PC-9 (cell line): ENCODE measurements around the gene SDHB. TPM values are rescaled to one million over a fixed set of nuclear protein-coding genes. Genes with fewer than 3 reads are reported as not detected.

Source experiments
- BruUV-seq: library from RNA; stranded (reverse); fragments of 400-500 nt; replicated peaks from 2 replicates; lab custom pipeline; 2021; lab: Mats Ljungman, UMichigan
- CTCF ChIA-PET: fragments of 300-600 bp; sonication (Branson Sonifier 250); formaldehyde crosslinking; loops from one replicate; lab custom pipeline; 2022; ENCODE audit warnings: antibody characterized with exemption; lab: Charles Lee
- POLR2A ChIA-PET: fragments of 300-600 bp; sonication (Branson Sonifier 250); formaldehyde crosslinking; loops from one replicate; lab custom pipeline; 2022; ENCODE audit warnings: antibody characterized with exemption; ENCODE audit not compliant: unreplicated experiment; lab: Charles Lee
- DNase-seq, 2 experiments: peaks; one replicate each; pipeline versions ENCODE4 v3.0.0 to v3.0.0-alpha.2; 2015 to 2022; ENCODE audit warnings: mixed read lengths in 1 of 2
- H2AFZ ChIP-seq: fragments of 200-600 bp; sonication (generic); 2 replicates; pipeline ENCODE4 v1.8.1; 2017; ENCODE audit warnings: antibody characterized with exemption
- H3F3A ChIP-seq: fragments of 200-600 bp; sonication (generic); 2 replicates; pipeline ENCODE4 v1.8.1; 2017; ENCODE audit warnings: antibody characterized with exemption, mild to moderate bottlenecking, low read depth; ENCODE audit not compliant: insufficient read depth
- H3K27ac ChIP-seq: fragments of 200-600 bp; sonication (generic); 2 replicates; pipeline ENCODE4 v1.6.1; 2016; ENCODE audit warnings: mixed run types
- H3K27me3 ChIP-seq: fragments of 200-600 bp; sonication (generic); 2 replicates; pipeline ENCODE4 v1.6.1; 2016; ENCODE audit warnings: low read depth, mixed run types; ENCODE audit not compliant: insufficient read depth
- H3K36me3 ChIP-seq: fragments of 200-600 bp; sonication (generic); 2 replicates; pipeline ENCODE4 v1.6.1; 2016; ENCODE audit warnings: low read depth, mixed run types
- H3K4me1 ChIP-seq: fragments of 200-600 bp; sonication (generic); replicated peaks from 2 replicates; pipeline ENCODE4 v1.6.1; 2016; ENCODE audit warnings: mixed run types; ENCODE audit not compliant: insufficient read depth
- H3K4me2 ChIP-seq: fragments of 200-600 bp; sonication (generic); 2 replicates; pipeline ENCODE4 v1.6.1; 2017; ENCODE audit warnings: mixed run types
- H3K4me3 ChIP-seq: fragments of 200-600 bp; sonication (generic); 2 replicates; pipeline ENCODE4 v1.6.1; 2016; ENCODE audit warnings: mixed run types
- H3K79me2 ChIP-seq: fragments of 200-600 bp; sonication (generic); 2 replicates; pipeline ENCODE4 v1.6.1; 2017; ENCODE audit warnings: low read depth, mixed run types
- H3K9me2 ChIP-seq: fragments of 200-600 bp; sonication (generic); 2 replicates; pipeline ENCODE4 v1.8.1; 2017; ENCODE audit warnings: mild to moderate bottlenecking; ENCODE audit not compliant: insufficient read depth
- H3K9me3 ChIP-seq: fragments of 200-600 bp; sonication (generic); 2 replicates; pipeline ENCODE4 v1.8.1; 2016; ENCODE audit warnings: low read depth; ENCODE audit not compliant: insufficient read depth
- H4K20me1 ChIP-seq: fragments of 200-600 bp; sonication (generic); 2 replicates; pipeline ENCODE4 v1.8.1; 2017; ENCODE audit not compliant: insufficient read depth
- EZH2 ChIP-seq: fragments of 200-600 bp; sonication (generic); IDR thresholded peaks from 2 replicates; pipeline ENCODE4 v1.8.0; 2017; ENCODE audit warnings: antibody characterized with exemption, low read depth
- intact Hi-C: fragments of 100-400 bp; cut with micrococcal nuclease; formaldehyde crosslinking; loops from one replicate; pipeline ENCODE4 v1.10.0; 2022; ENCODE audit not compliant: unreplicated experiment
- total RNA-seq: library from RNA; stranded (reverse); gene quantifications from 2 replicates; pipeline ENCODE4 v1.2.3, GENCODE V29; 2021
- TF ChIP-seq, protein P1 (sequence below): fragments of 200-600 bp; sonication (generic); conservative IDR thresholded peaks from 2 replicates; pipeline ENCODE4 v1.6.1; 2017; ENCODE audit warnings: mixed run types, antibody characterized with exemption, mild to moderate bottlenecking, moderate library complexity

Gene SDHB
- total RNA-seq, 1 experiment from 2014 or later: 101 TPM

DNA sequence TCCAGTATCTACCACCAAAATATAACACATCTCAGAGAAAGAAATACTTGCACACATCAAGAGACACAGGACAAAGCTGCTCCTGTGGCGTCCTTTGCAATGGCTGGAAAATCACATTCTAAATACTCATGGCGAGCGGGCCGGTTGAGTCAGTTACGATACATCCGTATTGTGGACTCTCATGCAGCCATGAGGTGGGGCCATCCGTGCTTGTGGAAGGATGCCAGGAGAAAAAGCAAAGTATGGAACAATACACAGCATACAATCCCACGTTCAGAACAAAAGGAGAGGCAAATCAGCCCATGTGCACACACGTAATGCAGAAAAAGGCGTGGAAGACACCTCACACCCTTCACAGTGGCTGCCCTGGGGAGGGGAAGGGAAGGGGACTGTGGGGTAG is 55.2 kb downstream of the SDHB start:
- no TSS peak for BruUV-seq
- intact Hi-C loops: no loop called here
- no peak for DNase-seq
- H3F3A ChIP-seq: peaks cover 7% of the 10 kb centered on the region; the same call in 1 of the 2 replicates
- H4K20me1 ChIP-seq: no peaks in the 10 kb centered on the region
- no peaks in the 10 kb centered on the region for H3K36me3 ChIP-seq
- no peaks in the 10 kb centered on the region for H3K27me3 ChIP-seq
- H2AFZ ChIP-seq: no peak overlapping the region
- no peaks in the 10 kb centered on the region for H3K9me2 ChIP-seq
- TF ChIP-seq, protein P1, sequence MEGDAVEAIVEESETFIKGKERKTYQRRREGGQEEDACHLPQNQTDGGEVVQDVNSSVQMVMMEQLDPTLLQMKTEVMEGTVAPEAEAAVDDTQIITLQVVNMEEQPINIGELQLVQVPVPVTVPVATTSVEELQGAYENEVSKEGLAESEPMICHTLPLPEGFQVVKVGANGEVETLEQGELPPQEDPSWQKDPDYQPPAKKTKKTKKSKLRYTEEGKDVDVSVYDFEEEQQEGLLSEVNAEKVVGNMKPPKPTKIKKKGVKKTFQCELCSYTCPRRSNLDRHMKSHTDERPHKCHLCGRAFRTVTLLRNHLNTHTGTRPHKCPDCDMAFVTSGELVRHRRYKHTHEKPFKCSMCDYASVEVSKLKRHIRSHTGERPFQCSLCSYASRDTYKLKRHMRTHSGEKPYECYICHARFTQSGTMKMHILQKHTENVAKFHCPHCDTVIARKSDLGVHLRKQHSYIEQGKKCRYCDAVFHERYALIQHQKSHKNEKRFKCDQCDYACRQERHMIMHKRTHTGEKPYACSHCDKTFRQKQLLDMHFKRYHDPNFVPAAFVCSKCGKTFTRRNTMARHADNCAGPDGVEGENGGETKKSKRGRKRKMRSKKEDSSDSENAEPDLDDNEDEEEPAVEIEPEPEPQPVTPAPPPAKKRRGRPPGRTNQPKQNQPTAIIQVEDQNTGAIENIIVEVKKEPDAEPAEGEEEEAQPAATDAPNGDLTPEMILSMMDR: no peak
- no peak for TF ChIP-seq EZH2
- ChIA-PET CTCF (no interaction called here), POLR2A (no interaction called here)
- no peaks in the 10 kb centered on the region for H3K79me2 ChIP-seq
- no peak overlapping the region for H3K4me2 ChIP-seq
- no peak overlapping the region for H3K27ac ChIP-seq
- no peaks in the 10 kb centered on the region for H3K9me3 ChIP-seq
- H3K4me3 ChIP-seq: no peak overlapping the region
- no peaks in the 10 kb centered on the region for H3K4me1 ChIP-seq

DNA sequence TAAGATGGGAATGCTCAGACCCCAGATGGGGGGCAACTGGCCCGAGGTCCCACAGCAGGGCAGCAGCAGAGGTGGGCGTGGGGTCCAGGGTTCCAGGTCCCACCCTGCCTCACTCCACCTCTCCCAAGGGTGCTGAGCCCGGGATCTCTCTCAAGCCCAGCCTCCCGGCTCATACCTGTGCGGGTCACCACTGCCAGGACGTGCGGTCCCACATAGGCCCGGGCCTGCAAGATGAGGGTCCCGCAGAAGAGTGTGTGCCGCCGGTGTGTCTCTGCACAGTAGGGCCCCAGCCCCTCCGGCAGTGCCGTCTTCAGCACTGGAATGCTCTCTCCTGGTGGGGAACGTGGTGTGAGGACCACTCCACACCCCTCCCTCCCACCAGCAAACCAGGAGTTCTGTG is 57.0 kb downstream of the SDHB start:
- H3K9me3 ChIP-seq: no peaks in the 10 kb centered on the region
- TF ChIP-seq, protein P1: no peak
- TF ChIP-seq EZH2: no peak
- no peaks in the 10 kb centered on the region for H4K20me1 ChIP-seq
- H3K79me2 ChIP-seq: no peaks in the 10 kb centered on the region
- H3K4me3 ChIP-seq: no peak overlapping the region
- no peaks in the 10 kb centered on the region for H3K4me1 ChIP-seq
- H3K9me2 ChIP-seq: no peaks in the 10 kb centered on the region
- no peaks in the 10 kb centered on the region for H3K36me3 ChIP-seq
- no TSS peak for BruUV-seq
- intact Hi-C loops: no loop called here
- CTCF ChIA-PET: no interaction called here
- H3F3A ChIP-seq: no peaks in the 10 kb centered on the region
- no peak overlapping the region for H2AFZ ChIP-seq
- H3K27ac ChIP-seq: no peak overlapping the region
- no peak overlapping the region for H3K4me2 ChIP-seq
- H3K27me3 ChIP-seq: no peaks in the 10 kb centered on the region
- DNase-seq: no peak
- POLR2A ChIA-PET: no interaction called here

DNA sequence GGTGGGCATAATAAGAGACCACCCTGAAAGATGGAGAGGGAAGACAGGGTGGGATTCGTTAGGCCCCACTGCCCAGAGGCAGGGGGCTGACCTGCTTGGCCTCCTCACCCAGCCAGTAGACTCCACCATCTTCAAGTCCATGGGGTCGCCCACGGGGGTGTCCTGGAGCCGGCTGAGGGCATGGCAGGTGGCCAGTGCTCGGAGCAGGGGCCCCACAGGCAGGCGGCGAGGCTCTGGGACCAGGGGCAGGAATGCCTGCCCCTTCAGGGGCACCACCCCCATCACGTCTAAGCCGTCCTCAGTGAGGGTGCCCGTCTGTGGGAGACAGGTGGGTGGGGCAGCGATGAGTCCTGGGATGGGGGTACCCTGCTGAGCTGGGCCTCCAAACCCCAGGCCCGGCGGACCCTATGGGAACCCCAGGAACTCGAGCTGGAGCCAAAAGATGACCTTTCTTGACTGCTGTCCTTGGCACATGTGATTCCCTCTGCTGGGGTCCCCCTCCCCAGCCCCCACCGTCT is 60.3 kb downstream of the SDHB start:
- no peaks in the 10 kb centered on the region for H3K79me2 ChIP-seq
- no peak for TF ChIP-seq EZH2
- TF ChIP-seq, protein P1: no peak
- H3K27ac ChIP-seq: no peak overlapping the region
- H3K36me3 ChIP-seq: no peaks in the 10 kb centered on the region
- CTCF ChIA-PET: no interaction called here
- H3K27me3 ChIP-seq: no peaks in the 10 kb centered on the region
- intact Hi-C loops: no loop called here
- POLR2A ChIA-PET: no interaction called here
- H2AFZ ChIP-seq: no peak overlapping the region
- no peak overlapping the region for H3K4me3 ChIP-seq
- no peak overlapping the region for H3K4me2 ChIP-seq
- DNase-seq: no peak
- H4K20me1 ChIP-seq: no peaks in the 10 kb centered on the region
- no peaks in the 10 kb centered on the region for H3K9me3 ChIP-seq
- no TSS peak for BruUV-seq
- H3K4me1 ChIP-seq: no peaks in the 10 kb centered on the region
- no peaks in the 10 kb centered on the region for H3F3A ChIP-seq
- H3K9me2 ChIP-seq: no peaks in the 10 kb centered on the region
